HG03045 (cell line): ENCODE data around the gene GIN1.

Experiments used
- ATAC-seq: cut with Tn5 transposase; IDR thresholded peaks from one replicate; pipeline ENCODE4 v1.9.1; 2021; ENCODE audit warnings: mild to moderate bottlenecking, moderate library complexity; ENCODE audit not compliant: unreplicated experiment

GIN1 gene

GRCh38 chr5:103037673-103038455 lies 82.1 kb downstream of the GIN1 start:
- ATAC-seq: no peak

GRCh38 chr5:103036601-103037000 lies 83.3 kb downstream of the GIN1 start:
- no peak for ATAC-seq
